DMS53 (cell line): ENCODE results near the gene PEAK3.
"Not testable (repeated sequence)": the region's sequence is repeated elsewhere in the genome, so short reads cannot be mapped to it uniquely, and the experiment has no call there.

ENCODE experiments used
- DNase-seq: peaks from one replicate; lab custom pipeline; 2025; lab: John Stamatoyannopoulos, UW

PEAK3 gene

GRCh38 chr19:2288818-2289713 is 7.1 kb upstream of the PEAK3 start:
- DNase-seq = no peak

GRCh38 chr19:2288338-2288817 is 6.4 kb upstream of the PEAK3 start:
- DNase-seq = no peak

DNA sequence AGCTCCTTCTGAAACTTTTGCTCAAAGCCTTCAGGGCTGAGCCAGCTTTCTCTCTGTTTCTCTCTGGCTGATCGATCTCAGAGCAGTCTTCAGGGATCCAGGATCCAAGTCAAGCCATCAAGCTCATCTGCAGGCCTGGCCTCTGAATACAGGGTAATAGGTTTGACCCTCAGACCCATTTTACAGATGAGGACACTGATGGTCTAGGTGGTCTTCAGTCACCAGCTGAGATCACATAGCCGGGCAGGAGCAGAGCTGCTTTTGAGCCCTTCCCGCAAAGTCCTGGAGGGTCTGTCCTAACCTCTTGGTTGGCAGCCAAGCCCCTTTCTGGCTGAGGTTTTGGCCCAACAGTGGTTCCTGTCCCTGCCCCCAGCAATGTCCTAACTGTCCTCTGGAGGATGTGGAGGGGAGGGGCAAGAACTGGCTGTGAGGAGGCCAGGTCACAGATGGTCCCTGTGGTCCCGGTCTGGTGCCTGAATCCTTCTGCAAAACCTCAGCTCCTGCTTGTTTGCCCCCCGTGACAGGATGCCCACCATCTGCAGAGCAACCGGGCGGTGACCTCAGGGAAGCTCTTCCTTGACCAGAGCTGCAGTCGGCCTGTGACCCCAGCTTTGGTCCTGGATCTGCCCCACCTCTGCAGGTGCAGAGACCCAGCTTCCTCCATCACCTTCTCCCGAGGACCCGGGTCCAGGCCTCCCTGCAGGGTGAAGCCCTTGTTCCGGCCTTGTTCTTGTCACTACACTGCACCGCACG is 5.8 kb upstream of the PEAK3 start:
- DNase-seq = no peak

DNA sequence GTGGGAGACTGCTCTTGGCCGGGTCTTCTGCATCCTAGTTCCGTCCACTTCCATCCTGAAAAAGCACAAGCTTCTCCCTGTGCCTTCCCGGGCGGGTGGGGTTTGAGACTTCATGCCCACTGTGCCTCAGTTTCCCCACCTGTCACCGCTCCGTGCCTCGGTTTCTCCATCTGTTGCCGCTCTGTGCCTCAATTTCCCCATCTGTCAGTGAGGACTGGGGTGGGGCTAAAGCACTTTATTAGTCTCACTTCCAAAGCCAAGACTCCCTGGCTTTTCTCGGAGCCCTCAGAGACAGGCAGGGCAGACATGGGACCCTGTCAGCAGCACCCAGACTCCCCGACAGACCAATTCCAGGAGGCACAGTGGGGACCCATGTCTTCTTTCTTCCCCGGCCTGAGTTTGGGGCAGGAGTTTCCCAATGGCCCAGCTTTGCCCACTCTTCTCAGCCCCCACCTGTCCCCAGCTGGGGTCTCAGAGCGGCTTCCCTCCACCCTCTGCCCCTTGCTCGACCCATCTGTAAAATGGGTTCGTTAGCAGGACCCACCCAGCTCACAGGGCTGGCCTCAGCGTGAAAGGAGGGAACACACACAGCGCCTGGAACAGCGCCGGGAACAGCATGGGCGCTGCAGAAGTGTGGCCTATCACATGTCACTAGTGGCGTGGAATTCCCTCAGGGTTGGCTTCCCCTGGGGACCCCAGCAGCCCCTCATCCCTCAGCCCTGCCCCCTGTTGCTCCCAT is 4.6 kb upstream of the PEAK3 start:
- DNase-seq = no peak

- no peak for DNase-seq
These were observed 2.0 kb upstream of the PEAK3 start for GRCh38 chr19:2283835-2284507.

GRCh38 chr19:2282862-2283237 is 875 bp upstream of the PEAK3 start:
- no peak for DNase-seq

GRCh38 chr19:2281265-2282061 is 512 bp downstream of the PEAK3 start:
- DNase-seq = not testable (repeated sequence)

GRCh38 chr19:2280633-2281264 is 1.2 kb downstream of the PEAK3 start:
- no peak for DNase-seq

GRCh38 chr19:2278459-2279158 is 3.4 kb downstream of the PEAK3 start:
- no peak for DNase-seq

DNA sequence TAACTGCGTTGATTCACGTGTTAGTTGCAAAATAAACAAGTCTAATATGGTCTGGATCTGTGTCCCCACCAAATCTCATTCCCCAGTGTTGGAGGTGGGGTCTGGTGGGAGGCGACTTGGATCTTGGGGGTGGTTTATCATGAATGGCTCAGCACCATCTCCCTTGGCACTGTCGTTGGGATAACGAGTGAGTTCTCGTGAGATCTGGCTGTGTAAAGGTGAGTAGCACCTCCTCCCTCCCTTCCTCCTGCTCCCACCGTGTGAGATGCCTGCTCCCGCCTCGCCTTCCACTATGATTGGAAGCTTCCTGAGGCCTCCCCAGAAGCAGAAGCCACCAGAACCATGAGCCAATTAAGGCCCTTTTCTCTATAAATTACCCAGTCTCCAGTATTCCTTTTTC is 4.8 kb downstream of the PEAK3 start:
- no peak for DNase-seq

DNA sequence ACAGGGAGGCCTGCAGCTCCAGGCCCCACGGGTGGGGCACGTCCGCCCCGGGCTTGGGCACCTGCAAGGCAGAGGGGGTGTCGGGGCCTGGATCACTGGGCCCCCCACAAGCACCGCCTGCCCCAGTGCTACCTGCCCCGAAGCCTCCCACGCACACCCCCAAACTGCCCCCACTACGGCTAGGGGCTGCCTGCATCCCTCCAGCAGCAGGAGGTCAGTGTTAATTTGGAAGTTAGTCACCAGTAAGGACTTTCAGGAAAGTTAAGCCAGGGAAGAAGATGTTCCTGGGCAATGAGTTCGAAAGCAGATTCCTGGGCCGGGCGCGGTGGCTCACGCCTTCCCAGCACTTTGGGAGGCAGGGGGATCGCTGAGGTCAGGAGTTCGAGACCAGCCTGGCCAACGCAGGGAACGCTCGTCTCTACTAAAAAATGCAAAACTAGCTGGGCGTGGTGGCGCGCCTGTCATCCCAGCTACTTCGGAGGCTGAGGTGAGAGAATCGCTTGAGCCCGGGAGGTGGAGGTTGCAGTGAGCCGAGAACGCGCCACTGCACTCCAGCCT is 5.5 kb downstream of the PEAK3 start:
- no peak for DNase-seq

- DNase-seq = no peak
These were observed 6.2 kb downstream of the PEAK3 start for GRCh38 chr19:2275588-2276428.

- peak; percentile 78 for DNase-seq
These were observed 6.9 kb downstream of the PEAK3 start for GRCh38 chr19:2274931-2275535.

- no peak for DNase-seq
These were observed 7.7 kb downstream of the PEAK3 start for GRCh38 chr19:2274185-2274711.

GRCh38 chr19:2273356-2274184 is 8.4 kb downstream of the PEAK3 start:
- DNase-seq = peak; percentile 70

DNA sequence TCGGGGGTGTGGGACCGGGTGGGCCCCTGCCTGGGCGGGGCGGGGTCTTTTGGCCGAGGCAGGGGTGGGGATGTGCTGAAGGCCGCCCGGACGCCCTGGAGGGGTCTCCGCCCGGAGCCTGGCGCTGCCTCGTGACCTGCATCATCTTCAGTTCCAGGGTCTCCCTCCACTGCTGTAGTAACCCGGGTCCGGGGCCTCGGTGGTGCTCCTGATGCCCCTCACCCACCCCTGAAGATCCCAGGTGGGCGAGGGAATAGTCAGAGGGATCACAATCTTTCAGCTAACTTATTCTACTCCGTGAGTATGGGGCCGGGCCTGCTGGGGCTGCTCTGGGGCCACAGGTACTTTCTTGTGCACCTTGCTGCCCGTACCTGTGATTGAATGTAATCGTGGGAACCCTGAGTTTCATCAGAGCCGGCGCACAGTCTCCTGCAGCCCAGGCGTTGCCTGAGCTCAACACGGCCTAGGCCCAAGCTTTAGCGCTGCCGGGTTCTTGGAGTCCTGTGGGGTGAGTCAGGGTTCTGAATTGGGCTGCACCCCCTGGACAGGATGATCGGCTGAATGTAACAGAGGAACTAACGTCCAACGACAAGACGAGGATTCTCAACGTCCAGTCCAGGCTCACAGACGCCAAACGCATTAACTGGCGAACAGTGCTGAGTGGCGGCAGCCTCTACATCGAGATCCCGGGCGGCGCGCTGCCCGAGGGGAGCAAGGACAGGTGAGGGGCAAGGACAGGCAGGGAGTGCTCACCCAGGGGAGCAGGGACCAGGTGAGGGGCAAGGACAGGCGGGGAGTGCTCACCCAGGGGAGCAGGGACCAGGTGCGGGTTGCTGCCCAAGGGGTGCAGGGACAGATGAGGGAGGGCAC is 10.5 kb downstream of the PEAK3 start:
- no peak for DNase-seq
